Activated CD8-positive, alpha-beta memory T cell treated with anti-CD3 and anti-CD28 coated beads for 48 hours (primary cell): Measurements from ENCODE around the gene PAX5.
"Not testable (repeated sequence)": the region's sequence is repeated elsewhere in the genome, so short reads cannot be mapped to it uniquely, and the experiment has no call there.

ENCODE experiments used
- DNase-seq, 3 experiments: peaks; one replicate each; pipeline ENCODE4 v3.0.0-alpha.2; 2020; ENCODE audit warnings: low read depth in 2 of 3, low spot score in 2 of 3

The PAX5 gene

DNA sequence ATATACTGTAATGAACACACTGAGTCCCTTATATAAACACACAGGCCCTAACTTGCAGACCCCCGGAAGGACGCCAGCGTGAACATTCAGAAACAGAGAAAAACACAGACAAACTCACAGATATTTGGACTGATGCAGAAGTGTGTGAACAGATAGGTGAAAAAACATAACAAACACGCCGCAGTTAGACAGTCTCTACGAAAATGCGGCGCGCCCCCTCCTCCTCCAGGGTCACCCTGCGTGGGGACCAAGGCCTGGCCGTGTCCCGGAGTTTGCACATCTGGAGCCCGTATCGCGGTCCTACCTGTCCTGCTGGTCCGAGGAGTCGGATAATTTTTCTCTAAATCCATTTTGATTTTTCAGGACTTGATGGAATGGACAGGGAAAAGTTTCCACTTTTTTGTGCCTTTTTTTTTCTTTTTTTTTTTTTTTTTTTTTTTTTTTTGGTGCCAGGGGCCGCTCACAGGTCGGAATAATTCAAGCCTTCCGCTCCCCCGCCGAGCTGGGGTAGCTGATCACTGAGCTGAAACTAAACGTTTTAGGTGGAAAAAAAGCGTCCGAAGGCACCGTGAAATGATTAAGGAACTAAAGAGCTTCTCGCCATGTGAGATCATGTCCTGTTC lies at the start of gene PAX5:
Gene PAX5 (minus strand): TSS at position 587 of the 623 bp plus-strand sequence. CDS start 237 bp downstream, at position 350.
- DNase-seq, result no peak

DNA sequence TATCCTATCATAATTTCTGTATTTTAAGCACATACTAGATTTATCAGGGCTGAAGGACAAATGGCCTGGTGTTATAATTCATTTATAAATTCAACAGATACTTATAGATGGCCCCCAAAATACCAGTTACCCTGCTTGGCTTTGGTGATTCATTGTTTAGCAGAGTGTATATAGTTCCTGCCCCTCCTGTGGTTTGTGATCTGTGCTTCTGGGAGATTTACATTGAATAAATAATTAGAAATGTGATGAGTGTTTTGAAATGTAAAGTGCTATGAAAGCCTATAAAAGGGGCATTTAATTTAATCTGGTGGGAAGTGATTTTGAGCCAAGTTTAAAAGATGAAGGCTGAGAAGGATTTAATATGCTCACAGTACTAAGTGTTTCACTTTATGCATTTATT lies 49.6 kb upstream of the PAX5 start:
- no peak for DNase-seq

DNA sequence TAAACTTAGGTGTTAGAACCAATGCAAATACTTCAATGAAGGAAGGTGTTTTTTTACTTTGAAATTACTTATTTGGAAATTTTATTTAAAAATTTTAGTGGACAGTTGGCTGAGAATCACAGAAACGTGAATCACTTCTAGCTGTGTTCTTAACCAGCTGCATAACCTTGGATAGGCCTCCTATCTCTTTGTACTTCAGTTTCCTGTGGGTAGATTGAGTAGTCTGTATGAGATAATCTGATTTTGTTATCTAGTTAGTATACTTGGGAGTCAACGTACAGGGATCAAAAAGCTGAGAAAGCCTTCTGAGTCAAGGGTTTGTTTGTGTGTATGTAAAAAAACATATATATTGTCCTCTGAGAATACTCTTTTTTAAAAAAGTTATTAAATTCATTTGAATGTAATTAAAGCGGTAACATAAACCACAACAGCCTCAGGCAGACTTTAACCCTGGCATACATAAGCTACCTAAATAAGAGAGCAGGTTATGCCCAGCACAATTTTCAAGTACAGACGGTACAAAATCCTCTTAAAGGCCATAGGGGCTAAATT lies 48.2 kb upstream of the PAX5 start:
- no peak for DNase-seq

DNA sequence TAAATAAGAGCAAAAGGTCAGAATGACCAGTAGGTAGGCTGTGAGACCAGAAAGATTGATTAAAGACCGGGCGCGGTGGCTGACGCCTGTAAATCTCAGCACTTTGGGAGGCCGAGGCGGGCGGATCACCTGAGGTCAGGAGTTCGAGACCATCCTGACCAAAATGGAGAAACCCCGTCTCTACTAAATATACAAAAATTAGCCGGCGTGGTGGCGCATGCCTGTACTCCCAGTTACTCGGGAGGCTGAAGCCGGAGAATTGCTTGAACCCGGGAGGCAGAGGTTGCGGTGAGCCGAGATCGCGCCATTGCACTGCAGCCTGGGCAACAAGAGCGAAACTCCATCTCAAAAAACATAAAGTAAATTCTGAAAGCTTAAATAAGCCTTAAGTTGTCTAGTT lies 47.4 kb upstream of the PAX5 start:
- DNase-seq, result not testable (repeated sequence)

DNA sequence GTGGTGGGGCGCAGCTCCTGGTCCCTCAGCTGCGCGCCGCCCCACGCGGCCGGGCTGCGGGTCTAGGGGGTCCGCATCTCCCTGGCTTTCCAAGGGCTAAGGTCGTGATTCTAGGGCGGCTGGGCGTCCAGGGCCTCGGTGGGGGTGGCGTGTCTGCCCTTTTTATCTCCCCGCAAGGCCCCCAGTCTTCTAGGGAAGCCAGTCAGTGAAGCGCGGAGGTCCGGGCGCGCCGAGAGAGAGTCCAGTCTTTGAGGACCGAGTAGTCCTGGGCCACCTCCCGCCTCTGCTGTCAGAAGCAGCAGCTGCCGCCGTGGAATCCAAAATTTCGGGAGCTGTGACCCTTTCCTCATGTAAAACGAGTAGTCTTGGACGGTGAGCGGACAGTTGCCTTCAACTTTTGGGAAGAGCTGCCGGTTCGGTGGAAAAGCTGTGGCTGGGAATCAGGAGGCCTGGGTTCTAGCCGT lies 46.1 kb upstream of the PAX5 start:
- DNase-seq, result peak in 1 of 3 experiments; percentile 0

DNA sequence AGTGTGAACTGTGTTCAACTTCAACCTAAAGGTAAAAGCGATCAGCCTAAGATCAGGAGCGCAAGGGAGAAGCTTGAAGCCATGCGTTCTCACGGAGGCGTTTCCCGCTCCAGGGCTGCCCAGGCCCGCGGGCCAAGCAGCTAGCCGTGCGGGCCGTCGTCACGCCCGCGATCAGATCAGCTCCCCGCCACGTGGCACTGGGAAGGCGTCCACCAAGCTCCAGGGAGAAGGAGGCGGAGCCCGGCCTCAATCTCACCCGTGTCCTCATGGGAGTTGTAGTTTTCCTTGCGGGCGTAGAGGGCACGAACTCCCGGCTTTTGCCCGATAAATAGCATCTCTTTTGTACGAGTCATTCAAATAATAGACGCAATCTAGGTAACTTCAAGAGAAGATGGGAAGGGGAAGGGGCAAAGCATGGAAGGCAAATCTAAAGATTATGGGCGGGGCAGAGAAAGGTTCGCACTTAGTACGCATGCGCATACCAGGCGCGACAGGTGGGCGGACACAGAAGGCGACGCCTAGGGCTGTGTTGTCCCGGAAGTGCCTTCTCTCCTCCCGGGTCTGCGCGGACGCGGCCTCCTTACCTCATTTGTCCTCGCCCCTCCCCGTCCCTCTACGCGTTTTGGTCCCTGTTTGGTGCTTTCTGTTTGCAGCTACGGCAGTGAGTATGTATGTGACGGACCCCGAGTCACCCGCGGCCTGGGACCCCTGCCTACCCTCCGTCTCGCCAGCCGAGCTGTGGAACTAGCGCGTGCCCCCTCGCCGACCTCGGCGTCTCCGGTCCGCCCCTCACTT lies 45.5 kb upstream of the PAX5 start:
- DNase-seq, result peak; percentile 64 to 77 (median 77)

DNA sequence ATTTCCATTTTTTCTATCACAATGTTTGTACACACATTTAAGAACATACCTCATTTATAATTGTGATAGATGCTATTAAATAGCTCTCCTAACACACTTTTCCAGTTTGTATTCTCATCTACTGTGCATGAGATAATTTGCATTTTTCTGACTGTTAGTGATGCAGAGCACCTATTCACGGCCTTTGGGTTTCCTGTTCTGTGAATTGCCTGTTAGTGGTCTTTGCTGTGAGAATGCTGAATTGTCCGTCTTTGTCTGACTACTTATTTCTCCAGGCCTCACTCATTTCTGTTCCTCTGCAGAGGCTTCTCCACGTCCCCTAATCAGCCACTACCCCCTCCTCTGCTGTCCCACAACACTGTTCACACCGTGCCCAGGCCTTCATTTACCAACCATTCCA lies 40.7 kb upstream of the PAX5 start:
- DNase-seq, result not testable (repeated sequence)

DNA sequence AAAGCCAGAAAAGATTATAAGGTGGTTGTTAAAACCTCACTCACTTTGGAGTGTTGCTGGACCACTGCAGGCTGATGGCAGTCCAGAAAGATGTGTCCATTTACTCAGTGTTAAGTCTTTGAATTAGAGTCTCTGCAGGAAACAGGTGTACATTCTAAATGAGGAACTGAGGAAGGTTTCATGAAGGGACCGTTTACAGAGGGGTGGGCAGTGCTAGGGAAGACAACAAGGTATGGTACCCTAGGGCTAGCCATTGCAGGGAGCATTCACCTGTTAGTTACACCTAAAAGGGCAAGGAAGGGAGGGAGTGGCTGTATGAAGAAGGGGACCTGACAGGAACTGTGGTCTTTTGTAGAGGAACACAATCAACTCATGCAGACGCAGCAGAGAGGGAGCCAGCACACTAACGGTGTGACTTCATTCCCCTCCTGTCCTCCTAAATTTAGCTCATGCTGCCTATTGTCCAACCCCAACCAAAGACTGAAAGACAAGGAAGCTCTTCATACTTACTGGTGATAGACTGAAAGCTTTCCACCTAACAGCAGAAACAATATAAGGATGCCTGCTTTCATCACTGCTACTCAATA lies 32.2 kb upstream of the PAX5 start:
- no peak for DNase-seq

DNA sequence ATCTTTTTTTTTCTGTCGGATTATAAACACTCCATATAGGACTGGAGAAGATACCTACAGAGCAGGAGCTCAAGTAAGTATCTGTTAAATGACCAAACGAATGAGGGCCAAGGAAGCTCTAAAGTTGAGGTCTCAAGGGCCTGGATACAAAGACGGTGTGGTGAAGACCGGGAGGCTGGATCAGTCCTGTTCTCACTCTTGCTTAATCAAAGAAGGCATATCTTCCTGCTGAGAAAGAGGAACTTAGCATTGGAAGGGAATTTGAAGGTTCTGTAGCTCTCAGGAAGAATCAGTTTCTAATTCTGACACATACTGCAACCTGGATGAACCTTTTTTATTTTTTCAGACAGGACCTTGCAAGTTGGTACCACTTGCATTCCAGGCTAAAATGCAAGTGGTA lies 28.3 kb upstream of the PAX5 start:
- no peak for DNase-seq

DNA sequence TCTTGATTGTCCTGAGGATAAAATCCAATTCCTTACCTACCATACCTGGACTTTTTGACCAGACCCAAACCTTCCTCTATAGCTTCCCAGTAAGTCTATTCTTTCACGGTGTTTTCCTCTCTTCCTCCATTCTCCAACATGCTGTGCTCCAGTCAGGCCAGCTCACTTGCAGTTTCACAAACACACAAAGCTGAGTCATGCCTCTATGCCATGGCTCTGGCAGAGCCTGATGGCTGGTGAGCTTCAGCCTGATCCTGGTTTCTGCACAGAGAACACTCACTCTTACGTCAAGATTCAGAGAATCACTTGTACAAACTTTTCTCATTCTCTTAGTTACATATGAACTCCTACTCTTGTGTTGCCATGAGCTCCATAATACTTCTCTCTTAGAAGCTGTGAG lies 27.7 kb upstream of the PAX5 start:
- DNase-seq, result no peak

DNA sequence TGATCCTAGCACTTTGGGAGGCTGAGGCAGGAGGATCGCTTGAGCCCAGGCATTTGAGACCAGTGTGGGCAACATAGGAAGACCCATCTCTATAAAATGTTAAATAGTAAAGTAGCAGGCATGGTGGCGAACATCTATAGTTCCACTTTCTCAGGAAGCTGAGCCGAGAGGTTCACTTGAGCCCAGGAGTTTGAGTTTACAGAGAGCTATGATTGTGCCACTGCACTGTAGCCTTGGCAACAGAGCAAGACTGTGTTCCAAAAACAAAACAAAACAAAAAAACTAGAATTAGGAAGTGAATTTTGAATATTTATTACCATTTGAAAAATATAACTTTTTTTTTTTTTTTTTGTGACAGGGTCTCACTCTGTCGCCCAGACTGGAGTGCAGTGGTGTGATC lies 26.8 kb upstream of the PAX5 start:
- DNase-seq, result no peak

DNA sequence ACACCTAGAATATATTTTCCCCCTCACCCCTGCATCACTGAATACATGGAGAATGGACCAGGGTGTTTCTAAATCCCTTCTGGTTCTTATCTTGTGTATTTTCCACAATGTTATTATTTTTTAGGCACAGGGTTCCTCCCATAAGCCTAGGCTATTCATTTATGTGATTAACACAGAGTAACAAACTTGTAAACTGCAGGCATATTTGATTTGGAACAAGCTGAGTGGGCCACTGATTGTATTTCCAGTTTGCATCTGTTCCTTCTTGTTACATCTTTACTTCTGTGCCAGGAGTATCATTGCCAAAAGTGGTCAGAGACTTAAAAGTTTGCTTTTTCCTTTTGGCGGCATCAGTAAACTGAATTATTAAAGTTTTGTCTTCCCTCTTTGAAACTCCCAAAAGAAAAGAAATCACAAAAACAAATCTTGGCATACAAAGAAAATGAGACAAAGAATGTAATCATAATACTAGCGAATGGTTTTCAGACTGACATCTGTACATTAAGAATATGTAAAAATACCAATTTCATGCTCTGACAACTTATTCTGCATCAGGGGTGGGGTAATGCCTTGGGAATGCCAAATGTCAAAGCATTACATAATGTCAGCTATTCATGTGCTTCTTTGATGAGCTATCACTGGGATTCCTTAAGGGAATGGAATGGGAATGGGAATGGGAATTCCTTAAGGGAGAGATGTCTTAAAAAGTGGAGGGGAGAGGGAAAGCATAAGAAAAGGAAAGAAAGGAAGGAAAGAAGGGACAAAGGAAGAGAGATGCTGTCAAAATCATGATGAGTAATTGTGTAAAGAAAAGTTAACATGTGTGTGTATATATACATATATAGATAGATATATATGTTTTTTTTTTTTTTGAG lies 22.2 kb upstream of the PAX5 start:
- DNase-seq, result no peak

DNA sequence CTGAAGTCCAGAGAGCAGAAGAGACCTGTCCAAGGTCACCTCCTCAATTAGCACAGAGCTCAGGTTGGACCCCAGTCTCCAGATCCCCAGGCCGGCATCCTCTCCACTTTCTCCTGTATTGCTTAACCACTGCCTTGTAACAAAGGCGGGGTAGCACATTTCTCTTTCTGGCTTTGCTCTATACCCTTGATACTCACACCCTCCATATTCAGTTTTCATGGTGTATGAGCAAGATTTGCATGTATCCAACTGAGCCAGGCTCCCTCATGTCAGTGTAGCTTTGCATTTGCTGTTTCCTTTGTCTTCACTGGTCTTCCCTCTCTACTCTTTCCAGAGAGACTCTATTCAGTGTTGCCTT lies 20.3 kb upstream of the PAX5 start:
- not testable (repeated sequence) for DNase-seq

DNA sequence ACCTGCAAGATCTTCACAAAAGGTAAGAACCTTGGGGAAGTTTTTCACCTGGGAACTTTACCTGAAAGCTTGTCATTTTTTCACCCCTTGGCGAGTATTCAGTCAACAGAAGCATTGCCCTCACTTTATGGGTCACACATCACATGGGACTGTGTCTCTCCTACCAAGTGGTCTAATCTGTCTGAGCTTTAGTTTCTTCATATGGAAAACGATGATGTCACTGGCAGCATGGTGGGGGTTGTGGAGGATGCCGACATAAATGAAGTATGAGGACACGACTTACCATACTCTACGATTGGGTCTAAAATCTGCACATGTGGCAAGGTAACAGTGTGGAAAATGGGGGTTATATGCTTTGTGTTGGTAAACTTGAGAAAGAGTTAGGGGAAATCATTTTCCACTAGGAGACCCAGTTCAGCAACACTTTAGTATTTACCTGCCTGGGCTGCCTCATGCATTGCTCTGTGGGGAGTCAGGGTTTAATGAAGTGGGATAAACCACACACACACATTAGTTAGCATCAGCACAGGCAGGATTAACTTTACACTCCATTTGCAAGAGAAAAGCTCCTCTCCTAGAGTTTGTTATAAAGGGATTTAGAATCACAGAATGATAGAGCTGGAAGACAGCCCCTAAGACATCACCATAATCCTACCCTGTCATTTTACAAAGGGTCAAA lies 19.8 kb upstream of the PAX5 start:
- no peak for DNase-seq

DNA sequence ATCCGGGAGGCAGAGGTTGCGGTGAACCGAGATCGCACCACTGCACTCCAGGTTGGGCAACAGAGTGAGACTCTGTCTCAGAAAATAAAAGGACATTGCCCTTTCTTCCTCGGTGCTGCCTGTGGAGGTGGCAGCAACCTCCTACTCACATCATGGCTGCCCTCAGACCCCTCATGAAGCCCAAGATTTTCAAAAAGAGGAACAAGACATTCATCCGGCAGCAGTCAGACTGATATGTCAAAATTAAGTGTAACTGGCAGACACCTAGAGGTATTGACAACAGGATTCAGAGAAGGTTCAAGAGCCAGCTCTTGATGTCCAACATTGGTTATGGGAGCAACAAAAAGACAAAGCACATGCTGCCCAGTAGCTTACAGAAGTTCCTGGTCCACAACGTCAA lies 12.6 kb upstream of the PAX5 start:
- DNase-seq, result no peak

DNA sequence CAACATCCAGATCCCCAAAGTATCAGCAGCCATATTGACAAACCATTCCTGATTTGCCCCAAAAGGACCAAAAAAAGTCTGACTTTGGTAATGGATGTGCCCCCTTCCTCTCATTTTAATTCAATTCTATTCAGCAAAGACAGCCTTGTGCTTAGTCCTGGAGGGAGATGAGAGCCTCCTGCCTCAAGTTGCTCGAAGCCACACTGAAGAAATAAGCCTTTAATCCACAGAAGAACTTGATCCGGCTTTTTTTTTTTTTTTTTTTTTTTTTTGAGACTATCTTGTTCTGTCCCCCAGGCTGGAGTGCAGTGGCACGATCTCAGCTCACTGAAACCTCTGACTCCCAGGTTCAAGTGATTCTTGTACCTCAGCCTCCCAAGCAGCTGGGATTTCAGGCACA lies 8.4 kb upstream of the PAX5 start:
- DNase-seq, result no peak

DNA sequence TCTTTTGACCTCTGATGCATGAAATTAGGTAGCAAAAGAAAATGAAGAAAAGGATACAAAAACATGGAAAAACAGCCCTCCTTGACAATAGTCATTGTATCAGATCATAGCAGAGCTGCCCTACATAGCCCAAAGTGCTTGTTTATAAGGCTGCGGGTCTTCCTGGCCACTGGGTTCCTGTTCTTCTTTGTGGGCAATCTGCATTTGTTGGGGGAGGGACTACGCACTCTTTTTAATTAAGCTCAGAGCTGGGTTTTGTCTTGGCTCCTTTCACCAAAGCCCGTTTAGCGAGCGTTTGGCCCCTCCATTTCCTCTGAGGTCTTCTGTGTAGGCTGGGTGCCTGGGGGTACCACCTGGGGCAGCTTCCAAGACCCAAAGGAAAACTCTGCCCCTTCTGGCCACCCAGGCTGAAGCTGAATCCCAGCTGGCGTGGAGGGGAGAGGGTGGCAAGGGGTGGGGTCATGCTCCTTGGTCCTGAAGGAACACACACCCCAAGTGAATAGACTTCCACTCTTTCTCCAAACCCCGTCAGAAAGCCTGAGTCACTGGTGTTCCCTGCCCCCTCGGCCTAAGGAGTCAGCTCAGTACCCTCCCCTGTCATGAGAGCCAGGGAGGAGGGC lies 6.5 kb upstream of the PAX5 start:
- no peak for DNase-seq

DNA sequence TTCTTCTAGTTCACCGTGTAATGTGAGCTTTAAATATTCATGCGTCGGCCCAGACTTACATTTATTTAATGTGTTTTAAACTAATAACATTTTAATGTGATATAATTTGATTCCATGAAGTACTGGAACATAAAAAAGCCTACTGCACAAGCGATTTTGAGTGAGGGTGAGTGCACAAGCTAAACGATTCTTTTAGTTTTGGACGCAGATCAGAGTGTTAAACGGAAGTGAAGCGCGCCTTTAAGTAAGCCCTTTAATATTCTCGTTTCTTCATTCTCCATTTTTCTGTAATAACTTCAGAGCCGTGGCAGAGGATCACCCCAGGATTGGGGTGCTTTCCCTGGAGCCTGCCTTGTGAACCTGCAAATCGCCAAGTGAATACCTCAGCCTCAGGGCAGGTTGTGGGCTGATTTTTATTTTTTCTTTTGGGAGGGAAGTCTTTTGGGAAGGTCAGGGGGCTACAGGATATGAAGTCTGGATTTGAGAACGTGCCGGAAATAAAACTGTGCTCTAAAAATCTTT lies 4.9 kb upstream of the PAX5 start:
- no peak for DNase-seq

DNA sequence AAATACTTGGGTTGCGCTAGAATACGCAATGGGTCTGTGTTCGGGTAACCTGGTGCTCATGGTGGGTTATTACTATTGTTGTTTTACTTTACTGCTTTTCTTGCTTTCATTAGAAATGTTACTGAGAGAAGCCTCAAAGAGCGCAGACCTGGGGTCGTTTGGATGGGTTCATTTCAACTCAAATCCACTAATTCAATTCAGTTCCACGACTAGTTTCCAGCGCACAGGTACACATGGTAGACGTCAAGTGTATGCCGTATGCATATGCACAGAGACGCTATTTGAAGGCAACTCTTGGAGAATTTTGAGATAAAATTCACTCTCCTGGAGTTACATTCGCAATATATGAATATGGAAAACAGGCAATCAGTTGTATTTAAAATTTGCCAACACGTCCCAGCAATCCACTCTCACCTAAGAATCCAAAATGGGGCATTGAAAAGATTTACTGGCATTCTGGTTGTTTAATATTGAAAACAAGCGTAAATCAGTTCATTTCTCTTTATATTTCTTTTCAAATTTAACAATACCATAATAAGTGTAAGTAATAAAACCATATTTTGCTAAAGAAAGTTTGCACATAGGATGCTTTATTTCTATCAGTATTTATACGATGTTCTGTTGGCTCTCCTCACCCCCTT lies 4.4 kb upstream of the PAX5 start:
- DNase-seq, result no peak
